Retina (tissue), 1 donor: ENCODE data around the gene VPS39.

Source experiments
- DNase-seq: peaks from one replicate; pipeline ENCODE4 v3.0.0-alpha.2; 2016

The VPS39 gene

DNA sequence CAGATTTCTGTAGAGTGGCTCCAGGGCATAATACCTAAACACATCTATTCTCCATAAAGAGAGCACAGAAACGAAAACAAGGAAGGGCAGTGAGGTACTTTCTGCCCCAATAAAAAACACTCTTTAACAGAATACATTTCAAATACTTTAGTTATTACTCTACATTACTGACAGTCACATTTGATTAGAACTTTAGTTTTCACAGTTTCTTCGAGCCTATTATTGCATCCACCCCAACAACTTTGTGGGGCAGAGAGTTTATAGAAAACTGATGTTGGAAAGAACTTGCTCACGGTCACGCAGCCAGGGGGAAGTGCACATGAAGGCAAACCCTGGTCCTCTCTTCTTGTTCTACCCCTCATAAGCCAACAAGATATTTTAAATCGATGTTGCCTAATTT lies 9.0 kb downstream of the VPS39 start:
- DNase-seq = no peak

DNA sequence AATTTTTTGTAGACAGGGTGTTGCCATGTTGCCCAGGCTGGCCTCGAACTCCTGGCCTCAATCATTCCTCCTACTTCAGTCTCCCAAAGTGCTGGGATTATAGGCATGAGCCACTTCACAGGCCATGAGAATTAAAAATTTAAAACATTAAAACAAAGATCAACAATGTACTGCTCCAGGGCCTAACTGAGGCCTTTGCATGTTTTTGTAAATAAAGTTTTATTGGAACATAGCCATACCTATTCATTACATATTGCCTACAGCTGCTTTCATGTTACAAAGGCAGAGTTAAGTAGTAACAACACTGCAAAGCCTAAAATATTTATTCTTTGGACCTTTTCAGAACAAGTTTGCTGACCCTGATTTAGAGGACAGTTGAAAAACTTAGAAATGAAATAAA lies 9.6 kb downstream of the VPS39 start:
- no peak for DNase-seq

DNA sequence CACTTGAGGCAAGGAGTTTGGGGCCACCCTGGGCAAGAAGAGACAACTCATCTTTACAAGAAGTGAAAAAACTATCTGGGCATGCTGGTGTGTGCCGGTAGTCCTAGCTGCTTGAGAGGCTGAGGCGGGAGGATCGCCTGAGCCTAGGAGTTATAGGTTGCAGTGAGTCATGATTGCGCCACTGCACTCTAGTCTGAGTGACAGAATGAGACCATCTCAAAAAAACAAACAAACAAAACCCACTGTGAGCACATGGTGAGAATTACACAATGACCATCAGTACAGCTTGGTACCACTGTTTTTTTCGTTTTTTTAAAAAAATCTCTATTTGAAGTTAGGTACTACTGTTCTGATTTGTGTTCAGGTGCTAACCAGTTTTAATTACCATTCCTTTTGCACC lies 13.6 kb downstream of the VPS39 start:
- no peak for DNase-seq

DNA sequence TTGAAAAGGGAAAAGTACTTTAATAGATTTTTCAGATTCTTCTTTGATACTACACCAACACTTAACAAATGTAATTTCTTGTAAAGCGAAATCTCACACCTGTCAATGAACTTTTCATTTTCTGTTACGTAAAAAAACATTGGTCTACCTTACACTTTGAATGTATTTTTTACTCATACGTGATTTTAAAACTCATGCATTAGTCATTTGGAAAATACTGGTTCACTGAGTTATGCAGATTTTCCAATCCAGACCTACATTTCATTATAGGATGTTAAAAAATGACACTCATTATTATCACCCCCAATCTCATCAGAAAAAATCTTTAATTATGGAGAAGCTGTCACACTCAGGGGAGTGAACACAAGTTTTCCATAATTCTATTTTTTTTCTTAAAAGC lies 14.7 kb downstream of the VPS39 start:
- DNase-seq = no peak

DNA sequence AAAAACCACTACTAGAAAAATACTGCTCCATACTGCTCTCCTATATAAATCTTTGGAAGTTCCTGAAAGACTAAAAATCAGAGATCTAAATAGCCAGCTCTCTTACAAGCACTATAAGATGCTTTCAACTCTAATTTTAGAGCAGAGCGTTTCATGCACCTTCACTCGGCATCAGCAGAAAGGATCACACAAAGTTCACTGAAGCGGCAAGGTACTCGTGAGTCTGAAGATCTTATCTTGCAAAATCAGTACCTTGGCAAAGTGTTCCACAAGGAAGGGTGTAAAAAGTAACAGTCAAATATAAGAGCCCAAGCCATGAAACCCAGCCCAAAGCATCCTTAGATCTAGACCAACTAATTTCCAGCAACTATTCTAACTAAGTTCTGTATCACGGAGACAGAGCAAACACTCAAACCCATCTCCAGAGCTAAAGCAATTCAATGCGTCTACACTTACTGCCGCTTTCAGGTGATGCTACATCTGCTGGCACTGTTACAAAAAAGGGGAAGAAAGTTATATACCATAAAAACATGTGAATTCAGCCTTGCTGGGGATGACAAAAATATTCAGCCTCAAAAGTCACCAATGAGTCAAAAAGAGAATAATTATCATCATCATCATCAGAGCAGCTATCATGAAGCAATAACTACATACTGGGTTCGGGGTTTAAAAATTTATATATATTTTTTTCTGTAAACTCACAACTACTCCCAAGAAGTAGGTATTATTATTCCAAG lies 16.3 kb downstream of the VPS39 start:
- DNase-seq = no peak

DNA sequence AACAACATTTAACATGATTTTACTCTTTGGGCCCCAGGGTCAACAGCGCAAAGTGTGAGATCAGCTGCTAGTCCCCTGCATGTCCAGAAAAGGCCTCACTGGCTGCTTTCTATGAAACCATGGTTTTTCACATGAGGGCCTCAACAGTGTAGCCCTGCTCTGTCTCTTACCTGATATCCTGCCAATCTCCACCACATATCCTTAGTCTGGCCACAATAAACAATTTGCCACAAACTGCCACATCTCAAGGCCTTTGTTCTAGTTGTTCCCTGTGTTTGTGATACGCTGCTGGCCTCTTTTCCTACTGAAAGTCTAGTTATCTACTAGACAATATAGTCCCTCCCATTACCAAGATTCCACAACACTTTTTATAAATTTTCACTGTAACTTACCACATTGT lies 17.7 kb downstream of the VPS39 start:
- no peak for DNase-seq

DNA sequence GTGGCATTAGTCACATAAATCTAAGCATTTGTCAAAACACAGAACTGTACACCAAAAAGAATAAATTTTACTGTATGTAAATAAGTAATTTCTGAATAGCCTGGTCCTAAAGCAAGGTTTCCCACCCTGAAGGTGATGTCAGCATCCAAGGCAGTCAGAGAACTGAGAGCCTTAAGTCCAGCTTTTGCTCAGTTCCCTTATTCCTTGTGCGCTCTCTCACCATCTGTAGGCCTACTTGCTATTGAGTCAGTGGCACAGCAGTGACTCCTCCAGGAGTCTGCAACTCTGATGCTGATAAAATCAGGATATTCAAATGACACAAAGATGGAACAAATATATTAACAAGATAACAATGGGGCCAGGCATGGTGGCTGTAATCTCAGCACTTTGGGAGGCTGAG lies 22.3 kb downstream of the VPS39 start:
- no peak for DNase-seq

DNA sequence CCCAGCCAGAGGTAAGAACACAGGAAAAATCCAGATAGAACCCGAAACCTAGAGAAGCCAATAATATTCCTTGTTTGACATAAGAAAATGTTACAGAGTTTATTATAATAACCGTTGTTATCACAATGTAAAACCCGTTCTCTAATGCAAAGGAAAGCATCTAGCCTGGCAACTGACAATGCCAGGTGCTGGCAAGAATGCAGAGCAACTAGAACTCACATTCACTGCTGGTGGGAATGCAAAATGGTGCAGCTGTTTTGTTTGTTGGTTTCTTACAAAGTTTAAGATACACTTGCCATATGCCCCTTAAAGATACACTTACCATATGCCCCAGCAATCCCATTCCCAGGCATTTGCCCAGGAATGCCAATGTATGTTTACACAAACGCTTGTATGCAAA lies 23.4 kb downstream of the VPS39 start:
- no peak for DNase-seq

DNA sequence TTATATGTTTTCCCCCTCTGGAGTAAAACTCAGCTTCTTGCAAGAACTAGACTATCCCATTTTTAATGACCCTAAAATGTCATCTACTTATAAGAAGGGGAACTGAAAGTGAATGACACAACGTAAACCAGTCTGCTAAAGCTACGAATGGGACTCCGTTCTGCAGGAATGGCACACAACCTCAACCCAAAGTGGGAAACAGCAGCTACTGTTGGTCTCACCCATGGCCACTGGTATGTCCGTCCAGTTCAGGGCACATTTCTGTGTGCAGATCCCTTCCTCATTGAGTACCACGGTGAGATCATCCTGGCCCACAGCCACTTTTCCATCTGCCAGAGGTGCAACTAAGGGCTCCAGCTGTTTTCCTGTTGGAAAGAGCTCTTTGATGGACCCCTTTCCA lies 23.8 kb downstream of the VPS39 start:
- no peak for DNase-seq

DNA sequence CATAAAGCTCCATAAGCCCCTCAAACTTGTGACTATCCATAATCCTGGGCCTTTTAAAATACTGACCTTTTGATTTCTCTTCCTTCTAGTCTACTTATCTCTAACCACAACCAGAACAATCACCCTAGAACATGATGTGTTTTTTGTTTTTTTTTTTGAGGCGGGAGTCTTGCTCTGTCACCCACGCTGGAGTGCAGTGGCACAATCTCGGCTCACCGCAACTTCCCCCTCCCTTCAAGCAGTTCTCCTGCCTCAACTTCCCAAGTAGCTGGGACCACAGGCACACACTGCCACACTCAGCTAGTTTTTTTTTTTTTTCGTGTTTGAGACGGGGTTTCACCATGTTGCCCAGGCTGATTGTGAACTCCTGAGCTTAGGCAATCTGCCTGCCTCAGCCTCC lies 25.1 kb downstream of the VPS39 start:
- no peak for DNase-seq

DNA sequence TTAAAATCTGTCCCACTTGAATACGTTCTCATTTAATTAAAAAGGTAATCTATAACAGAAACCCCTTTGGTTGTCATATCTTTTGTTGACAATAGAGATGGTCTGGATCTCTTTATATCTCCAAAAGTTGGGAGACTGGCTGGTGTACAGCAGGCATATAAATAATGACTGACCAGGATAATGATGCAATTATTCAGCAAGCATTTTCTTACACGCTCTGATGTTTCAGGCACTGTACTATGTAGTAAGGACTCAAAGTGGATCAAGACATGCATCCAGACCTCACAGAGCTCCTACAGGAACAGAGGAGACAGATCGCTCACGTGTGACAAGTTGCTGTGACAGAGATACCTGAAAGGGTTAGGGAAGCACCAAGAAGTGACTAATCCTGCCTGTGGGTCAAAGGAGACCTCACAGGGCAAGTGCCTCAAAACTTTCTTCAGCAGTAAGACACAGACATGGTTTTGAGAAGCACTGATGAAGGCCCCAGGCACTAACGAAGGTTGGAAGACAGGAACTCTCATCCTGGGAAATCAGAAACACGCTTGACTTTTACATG lies 25.7 kb downstream of the VPS39 start:
- no peak for DNase-seq

DNA sequence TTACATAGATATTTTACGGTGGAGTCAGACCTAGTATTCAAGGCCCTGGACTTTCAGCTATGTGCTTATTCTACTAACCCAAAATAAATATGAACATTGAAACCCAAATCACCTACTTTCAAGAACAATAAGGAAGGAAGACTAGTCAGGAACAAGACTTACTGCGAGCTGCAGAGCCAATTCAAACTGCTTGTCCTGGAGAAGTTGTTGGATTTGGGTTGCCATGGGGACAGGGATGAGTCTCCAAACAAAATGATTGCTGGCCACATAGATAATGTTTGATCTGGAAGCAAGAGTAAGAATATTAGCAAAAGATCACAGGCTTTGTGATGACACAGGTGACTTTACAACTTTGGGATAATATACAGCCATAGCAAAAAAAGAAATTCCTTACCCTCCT lies 30.0 kb downstream of the VPS39 start:
- DNase-seq = no peak

DNA sequence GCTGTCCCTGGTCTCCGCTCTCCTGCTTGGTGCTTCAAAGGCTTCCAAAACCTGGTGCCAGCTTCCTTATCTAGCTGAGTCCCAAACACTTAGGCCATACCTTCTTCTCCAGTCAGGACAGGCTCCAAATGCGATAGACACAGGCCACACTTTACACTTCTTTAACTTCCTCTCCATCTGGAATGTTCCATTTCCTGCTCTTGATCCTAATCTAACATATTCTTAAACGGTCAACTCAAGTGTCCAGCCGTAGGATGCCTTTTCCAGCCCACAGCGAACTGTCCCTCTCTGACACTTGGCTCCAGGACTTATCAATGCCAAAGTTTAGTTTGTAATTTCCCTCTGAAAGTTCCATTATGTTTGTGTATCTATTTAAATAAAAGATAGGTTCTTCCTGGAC lies 32.4 kb downstream of the VPS39 start:
- DNase-seq = no peak

DNA sequence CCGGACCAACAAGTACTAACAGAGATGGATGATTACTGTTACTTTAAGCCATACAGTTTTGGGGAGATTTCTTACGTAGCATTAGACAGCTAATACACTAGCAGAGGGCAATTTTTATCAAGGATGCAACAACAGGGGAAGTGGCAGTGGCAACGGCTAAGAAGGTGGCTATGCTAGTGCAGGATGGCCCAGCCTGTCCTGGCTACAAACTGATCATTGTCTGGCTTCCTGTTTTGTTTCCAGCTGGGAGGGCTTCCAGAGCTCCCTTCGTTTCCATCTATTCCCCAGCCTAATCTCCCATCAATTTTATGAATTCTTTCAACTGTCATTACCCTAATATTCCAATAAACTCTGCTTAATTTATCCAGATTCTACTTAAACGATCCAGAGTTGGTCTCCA lies 35.6 kb downstream of the VPS39 start:
- DNase-seq = no peak

DNA sequence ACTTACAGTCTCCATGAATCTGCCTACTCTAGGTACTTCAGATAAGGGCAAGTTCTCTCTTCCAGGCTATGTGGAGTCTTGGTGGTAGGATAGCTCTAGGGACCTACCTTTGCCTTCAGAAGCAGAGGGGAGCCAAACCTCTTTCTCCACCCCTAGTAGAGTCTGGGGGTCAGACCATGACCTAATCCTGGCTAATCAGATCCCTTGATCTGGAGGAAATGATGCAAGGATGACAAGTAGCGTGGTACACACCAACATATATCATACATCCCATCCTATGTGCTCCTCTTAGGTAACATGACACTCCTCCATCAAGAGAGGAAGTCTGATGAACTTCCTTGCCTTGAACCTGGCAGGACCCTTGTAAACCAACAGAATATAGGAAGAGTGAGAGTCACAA lies 36.3 kb downstream of the VPS39 start:
- DNase-seq = no peak

DNA sequence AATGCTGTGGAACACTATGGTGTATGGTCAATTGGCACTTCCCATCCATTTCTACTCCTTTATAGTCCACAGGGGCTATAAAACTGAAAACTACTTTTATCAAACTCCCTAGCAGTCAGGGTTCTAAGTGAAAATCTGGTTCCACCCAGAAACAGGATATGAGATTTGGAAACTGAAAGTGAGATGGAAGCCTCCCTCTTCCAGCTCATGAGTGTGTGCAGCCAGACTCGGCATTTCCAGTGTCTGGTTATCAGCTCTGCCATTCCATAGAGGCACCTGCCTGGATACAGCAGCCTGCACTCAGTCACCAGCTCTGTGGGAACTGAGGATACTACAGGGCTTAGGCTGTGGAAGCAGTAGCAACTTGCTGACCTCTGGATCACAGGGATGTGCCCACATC lies 37.0 kb downstream of the VPS39 start:
- DNase-seq = no peak

DNA sequence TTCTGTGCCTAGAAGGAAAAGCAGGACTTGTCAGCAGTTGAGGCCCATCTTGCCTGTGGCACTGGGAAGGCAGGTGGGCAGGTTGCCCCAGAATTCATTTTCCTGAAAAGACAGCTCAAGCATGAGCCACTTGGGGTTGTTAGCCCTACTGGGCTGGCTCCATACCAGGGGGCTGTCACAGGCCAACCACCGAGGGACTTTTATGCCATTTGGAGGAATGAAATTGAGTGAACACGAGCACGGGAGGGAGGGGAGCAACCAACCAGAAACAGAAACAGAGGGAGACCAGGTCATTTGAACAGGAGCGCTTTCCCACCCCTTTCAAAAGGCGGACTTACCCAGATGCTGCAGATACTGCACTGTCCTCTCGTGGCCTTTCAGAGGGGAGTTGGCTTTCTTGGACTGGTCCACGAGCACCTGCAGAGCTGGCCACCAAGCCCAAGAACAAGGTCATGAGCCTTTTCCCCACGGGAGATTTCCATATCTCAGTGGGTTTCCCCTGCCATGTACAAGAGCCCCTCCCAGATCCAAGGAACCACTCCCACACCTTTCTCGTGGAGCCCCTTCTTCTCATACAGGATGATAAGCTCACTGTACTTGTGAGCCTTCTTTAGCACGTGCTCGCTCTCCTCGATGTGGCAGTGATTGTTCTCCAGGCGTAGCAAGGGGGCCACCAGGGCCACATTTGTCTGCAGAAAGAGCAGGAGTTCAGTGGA lies 41.7 kb downstream of the VPS39 start:
- DNase-seq = no peak

DNA sequence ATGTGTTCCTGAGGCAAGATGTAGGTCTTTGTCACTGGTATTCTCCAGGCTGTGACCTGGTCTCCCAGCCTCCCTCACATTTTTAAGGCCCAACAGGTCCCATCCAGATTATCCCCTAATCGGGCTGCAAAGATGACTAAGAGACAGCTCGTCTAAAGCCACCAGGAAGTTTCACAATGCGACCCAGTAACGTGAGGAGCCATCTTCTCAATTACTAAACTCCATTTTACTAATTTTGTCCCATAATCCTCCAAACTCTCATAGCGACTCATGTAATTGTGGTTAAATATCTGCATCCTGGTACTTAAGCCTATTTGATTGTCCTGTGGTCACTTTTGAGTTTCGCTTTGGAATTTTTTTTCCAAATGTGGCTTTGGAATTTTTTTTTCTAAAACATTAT lies 43.0 kb downstream of the VPS39 start:
- DNase-seq = no peak

DNA sequence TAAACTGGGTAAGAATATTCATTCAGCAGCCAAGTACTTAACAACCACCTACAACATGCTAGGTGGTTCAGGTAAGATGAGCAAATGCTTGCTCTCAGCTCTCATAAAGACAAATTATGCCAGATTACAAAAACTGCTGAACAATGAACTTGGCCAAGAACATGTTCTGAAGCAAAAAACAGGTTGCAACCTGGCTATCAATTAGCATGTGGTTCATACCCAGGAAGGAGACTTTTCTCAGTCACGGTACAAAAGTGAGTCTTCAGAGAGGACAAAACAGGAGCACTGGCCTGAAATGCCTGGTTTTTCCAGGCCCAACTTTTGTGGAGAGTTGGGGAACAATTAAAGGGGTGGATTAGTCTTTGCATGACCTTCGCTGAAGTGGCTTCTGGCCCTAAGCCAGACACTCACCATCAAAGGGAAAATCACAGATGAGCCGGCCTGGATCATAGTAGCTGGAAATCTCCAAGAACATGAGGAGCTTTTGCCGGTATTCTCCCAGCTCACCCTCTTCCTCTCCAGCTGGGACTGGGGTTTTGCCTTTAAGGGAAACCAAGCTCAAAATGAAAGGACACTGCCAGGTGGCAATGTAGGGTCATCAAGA lies 44.1 kb downstream of the VPS39 start:
- DNase-seq = no peak

DNA sequence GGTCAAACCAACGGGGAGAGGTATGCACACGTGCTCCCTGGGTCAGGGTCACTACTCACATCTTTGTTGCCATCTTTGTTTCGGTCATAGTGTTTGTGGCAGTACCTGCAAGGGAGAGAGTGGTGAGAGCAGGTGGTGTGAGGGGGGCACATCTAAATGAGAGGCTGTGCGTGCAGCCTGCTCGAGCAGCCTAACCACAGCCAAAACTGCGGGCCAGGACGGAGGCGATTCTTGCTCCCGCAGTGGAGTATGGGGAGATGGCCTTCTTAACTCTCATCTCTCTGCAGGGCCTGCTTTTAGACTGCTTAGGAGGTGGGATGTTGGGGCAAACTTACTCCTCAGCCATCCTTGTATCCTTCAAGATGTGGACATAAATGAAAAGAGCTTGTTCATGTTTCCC lies 44.8 kb downstream of the VPS39 start:
- DNase-seq = no peak

DNA sequence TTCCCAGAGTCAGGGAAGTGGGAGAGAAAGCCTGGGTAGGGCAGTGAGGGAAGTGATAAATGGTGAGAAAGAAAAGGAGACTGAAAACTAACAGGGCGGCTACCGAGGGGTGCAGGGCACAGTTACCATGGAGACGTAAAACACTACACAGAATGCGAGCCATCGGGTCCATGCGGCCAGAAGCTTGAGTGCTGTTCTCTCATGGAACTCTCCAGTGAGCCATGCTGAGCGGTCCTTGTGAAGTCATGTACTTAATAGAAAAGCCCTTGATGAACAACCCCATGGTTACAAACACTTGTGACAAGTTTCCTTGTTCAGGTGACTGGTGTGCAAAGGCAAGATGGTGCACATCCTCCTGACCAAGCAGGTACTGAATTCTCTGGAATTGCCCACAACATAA lies 48.0 kb downstream of the VPS39 start:
- no peak for DNase-seq

DNA sequence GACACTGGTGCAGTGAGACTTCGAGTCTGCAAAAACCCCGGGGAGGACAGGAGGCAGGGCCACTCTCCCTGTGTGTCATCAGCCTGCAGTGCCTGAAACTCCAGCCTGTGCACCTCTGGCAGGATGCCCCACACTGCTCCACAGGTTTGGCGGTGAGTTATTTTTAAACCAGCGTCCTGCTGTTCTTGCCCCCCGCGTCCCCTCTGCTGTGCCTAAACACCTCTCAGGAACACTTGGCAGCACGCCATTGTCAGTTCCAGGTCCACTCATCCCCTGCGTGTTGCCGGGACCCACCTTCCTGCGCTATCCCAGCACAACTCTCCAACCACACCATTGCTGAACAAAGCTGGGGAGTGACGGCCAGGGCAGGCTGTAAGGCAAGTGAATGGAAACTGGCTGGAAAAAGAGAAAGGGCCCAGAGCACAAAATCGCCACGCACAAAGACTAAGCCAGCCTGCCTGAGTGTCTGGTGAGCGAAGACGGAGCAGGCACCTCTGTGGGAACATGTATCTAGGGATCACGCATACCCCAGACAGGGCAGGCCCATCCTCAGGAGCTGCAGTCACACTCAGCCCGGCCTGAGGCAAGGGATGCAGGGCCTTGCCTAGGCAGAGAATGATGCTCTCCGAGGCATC lies 48.6 kb downstream of the VPS39 start:
- DNase-seq = no peak

DNA sequence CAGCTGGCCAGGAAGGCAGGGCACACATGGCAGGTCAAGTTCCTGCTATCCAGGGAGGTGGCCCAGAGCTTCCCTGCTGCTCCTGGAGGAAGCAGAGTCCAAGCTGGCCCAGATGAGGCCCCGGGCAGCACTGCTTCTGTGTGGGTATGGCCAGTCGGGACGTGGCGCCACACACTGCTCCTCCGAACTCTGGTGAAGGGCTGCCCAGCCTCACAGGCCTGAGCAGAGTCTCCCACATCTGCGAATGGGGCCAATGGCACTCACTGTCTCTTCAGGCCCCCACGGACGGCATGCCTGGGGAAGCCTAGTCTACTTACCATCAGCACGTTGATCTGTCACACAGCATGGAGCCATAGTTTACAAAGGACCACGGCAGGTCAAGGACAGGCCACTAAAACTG lies 49.2 kb downstream of the VPS39 start:
- no peak for DNase-seq
